H1 (cell line): Measurements from ENCODE around the gene NR1D2. TPM values are rescaled to one million over a fixed set of nuclear protein-coding genes. Genes with fewer than 3 reads are reported as not detected.
A peak's percentile ranks its signal among the peaks of the same experiment; 100 is the strongest.

Source experiments
- ASH2L ChIP-seq: fragments of 200-600, 300-600 bp; sonication (generic); IDR thresholded peaks from one replicate; pipeline ENCODE4 v1.7.1; 2017; ENCODE audit warnings: low read length
- ATF2 ChIP-seq: IDR thresholded peaks from 2 replicates; pipeline ENCODE4 v1.6.1; 2012; ENCODE audit warnings: low read length, inconsistent platforms
- CBX5 ChIP-seq: fragments of 300-800, 300-1000 bp; sonication (generic); IDR thresholded peaks from 2 replicates; pipeline ENCODE4 v1.7.1; 2016; ENCODE audit warnings: antibody characterized with exemption, low read length, low read depth
- CHD1 ChIP-seq: IDR thresholded peaks from 2 replicates; pipeline ENCODE4 v1.6.1; 2012; ENCODE audit warnings: low read depth, low read length, improper control_type of control experiment
- E2F6 ChIP-seq: IDR thresholded peaks from 2 replicates; pipeline ENCODE4 v1.6.1; 2012; ENCODE audit warnings: inconsistent platforms
- GABPA ChIP-seq: IDR thresholded peaks from 2 replicates; pipeline ENCODE4 v1.6.1; 2011; ENCODE audit warnings: mild to moderate bottlenecking, low read length, moderate library complexity, borderline replicate concordance; ENCODE audit not compliant: insufficient read depth
- HDAC2 ChIP-seq, 2 experiments: fragments of 300-600 bp in 1 of 2; sonication (generic) in 1 of 2; IDR thresholded peaks; 2 replicates each; pipeline ENCODE4 v1.6.1; 2011 to 2012; ENCODE audit warnings: low read depth in 2 of 2, low read length in 2 of 2, mild to moderate bottlenecking in 2 of 2, moderate library complexity in 2 of 2, borderline replicate concordance in 1 of 2, inconsistent platforms in 1 of 2
- HDAC6 ChIP-seq: IDR thresholded peaks from one replicate; pipeline ENCODE4 v1.7.1; 2012; ENCODE audit warnings: low read depth, mild to moderate bottlenecking, inconsistent platforms, low read length, moderate library complexity
- JUND ChIP-seq: IDR thresholded peaks from 2 replicates; pipeline ENCODE4 v1.6.1; 2011; ENCODE audit warnings: mild to moderate bottlenecking, improper control_type of control experiment, low read length
- KDM1A ChIP-seq: fragments of 200-600, 300-600 bp; sonication (generic); IDR thresholded peaks from 2 replicates; pipeline ENCODE4 v1.7.1; 2016; ENCODE audit warnings: mild to moderate bottlenecking, low read length, borderline replicate concordance
- POLR2AphosphoS5 ChIP-seq: IDR thresholded peaks from 2 replicates; pipeline ENCODE4 v1.6.1; 2011; ENCODE audit warnings: low read depth, low read length
- POU5F1 ChIP-seq: IDR thresholded peaks from 2 replicates; pipeline ENCODE4 v1.6.1; 2011; ENCODE audit warnings: low read depth, mild to moderate bottlenecking, low read length, moderate library complexity
- RBBP5 ChIP-seq: IDR thresholded peaks from 2 replicates; pipeline ENCODE4 v1.7.1; 2012; ENCODE audit warnings: low read depth, mild to moderate bottlenecking, inconsistent platforms, low read length, moderate library complexity, borderline replicate concordance
- RNF2 ChIP-seq: fragments of 200-900, 300-1000 bp; sonication (generic); IDR thresholded peaks from 2 replicates; pipeline ENCODE4 v1.7.1; 2016; ENCODE audit warnings: borderline replicate concordance, low read depth, mild to moderate bottlenecking, antibody characterized with exemption, low read length; ENCODE audit not compliant: poor library complexity, severe bottlenecking; ENCODE audit errors: missing control alignments
- SIN3A ChIP-seq, 2 experiments: IDR thresholded peaks in 1 of 2; conservative IDR thresholded peaks in 1 of 2; 2 replicates each; pipeline ENCODE4 v1.6.1; 2011 to 2012; ENCODE audit warnings: low read length in 2 of 2, improper control_type of control experiment in 1 of 2, low read depth in 1 of 2, mild to moderate bottlenecking in 1 of 2
- SP2 ChIP-seq: IDR thresholded peaks from 2 replicates; pipeline ENCODE4 v1.6.1; 2012; ENCODE audit warnings: mild to moderate bottlenecking, low read length, inconsistent platforms
- TEAD4 ChIP-seq: IDR thresholded peaks from 2 replicates; pipeline ENCODE4 v1.6.1; 2012; ENCODE audit warnings: low read depth, low read length, inconsistent platforms, mixed read lengths
- polyA plus RNA-seq, 7 experiments: library from polyadenylated mRNA; depleted of rRNA in 3 of 7; stranded (reverse) in 5 of 7; unstranded in 2 of 7; fragments of >200 nt in 5 of 7; fragments of 200-250 nt in 2 of 7; gene quantifications; 1 replicate in 5 of 7; 2 replicates in 1 of 7; 4 replicates in 1 of 7; pipeline versions ENCODE4 v1.2.1 to v1.2.3, GENCODE V29; 2011 to 2013; ENCODE audit warnings: missing spikeins in 2 of 7, mixed read lengths in 2 of 7
- total RNA-seq: library from RNA; stranded (reverse); fragmentation: NEBNext Ultra II Directional; extraction: Animal tissue kit (Norgen Biotek cat#: 25700); gene quantifications from 2 replicates; pipeline ENCODE4 v1.2.1, GENCODE V29; 2021

The NR1D2 gene
- total and polyA plus RNA-seq, 2 of the 8 experiments (the other 6 are each of a cell fraction or from before 2014, with no cell fraction given): 5.9 to 21.7 TPM

GRCh38 chr3:23920151-23920655 lies 24.9 kb upstream of the NR1D2 start (continued):
- TF ChIP-seq GABPA (no peak), ASH2L (no peak), KDM1A (no peak), RBBP5 (no peak), RNF2 (no peak), POLR2AphosphoS5 (peak; percentile 84), CBX5 (no peak), SIN3A (conservative IDR thresholded peaks at IDR 0.05 in 1 of 2, IDR thresholded peaks at IDR 0.05 in 1 of 2; ENCODE audit: low read depth in 1 of 2, low read length in 2 of 2) (no peak), ATF2 (peak; percentile 68), POU5F1 (no peak), JUND (no peak), TEAD4 (no peak), HDAC6 (no peak), E2F6 (no peak), SP2 (no peak), CHD1 (no peak), HDAC2 (IDR thresholded peaks at IDR 0.05; ENCODE audit: borderline replicate concordance in 1 of 2, low read depth in 2 of 2, low read length in 2 of 2) (no peak)
